GM21529 (cell line): ENCODE results near the gene DHRS4.
"Not testable (repeated sequence)": the region's sequence is repeated elsewhere in the genome, so short reads cannot be mapped to it uniquely, and the experiment has no call there.

Experiments used
- ATAC-seq: cut with Tn5 transposase; IDR thresholded peaks from one replicate; pipeline ENCODE4 v1.9.1; 2021; ENCODE audit not compliant: unreplicated experiment

Gene DHRS4

GRCh38 chr14:23939607-23940326 is 13.8 kb upstream of the DHRS4 start:
- no peak for ATAC-seq

DNA sequence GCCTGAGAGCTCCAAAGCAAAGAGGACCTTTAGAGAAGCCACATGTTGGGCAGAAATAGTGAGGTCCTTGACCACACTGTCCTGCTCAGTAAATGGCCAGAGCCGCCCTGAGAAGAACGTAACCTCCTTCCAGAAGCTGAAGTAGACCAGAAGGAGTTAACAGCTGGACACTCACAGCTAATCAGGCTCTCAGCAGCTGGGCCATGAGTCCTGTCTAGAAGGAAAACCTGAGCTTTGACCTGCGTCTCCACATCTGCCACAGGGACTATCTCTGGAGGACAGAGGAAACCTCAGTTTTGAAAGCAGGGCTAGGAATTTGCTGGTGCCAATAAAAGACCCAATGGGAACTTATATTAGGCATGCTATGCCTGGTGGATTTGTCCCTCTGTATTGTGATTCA is 12.3 kb upstream of the DHRS4 start:
- no peak for ATAC-seq

- ATAC-seq = no peak
These were observed 11.9 kb upstream of the DHRS4 start for GRCh38 chr14:23941669-23942068.

DNA sequence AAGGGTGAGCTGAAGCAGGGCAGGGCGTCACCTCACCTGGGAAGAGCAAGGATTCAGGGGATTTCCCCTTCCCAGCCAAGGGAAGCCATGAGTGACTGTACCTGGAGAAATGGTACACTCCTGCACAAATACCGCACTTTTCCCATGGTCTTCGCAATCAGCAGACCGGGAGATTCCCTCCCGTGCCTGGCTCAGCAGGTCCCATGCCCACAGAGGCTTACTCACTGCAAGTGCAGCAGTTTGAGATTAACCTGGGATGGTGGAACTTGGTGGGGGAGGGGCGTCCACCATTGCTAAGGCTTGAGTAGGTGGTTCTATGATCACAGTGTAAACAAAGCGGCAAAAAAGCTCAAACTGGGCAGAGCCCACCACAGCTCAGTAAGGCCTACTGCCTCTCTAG is 11.0 kb upstream of the DHRS4 start:
- ATAC-seq = no peak

DNA sequence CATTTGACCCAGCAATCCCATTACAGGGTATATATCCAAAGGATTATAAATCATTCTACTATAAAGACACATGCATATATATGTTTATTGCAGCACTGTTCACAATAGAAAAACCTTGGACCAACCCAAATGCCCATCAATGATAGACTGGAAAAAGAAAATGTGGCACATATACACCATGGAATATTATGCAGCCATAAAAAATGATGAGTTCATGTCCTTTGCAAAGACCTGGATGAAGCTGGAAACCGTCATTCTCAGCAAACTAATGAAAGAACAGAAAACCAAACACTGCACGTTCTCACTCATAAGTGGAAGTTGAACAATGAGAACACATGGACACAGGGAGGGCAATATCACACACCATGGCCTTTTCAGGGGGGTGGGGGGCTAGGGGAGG is 4.5 kb upstream of the DHRS4 start:
- not testable (repeated sequence) for ATAC-seq

GRCh38 chr14:23950411-23951135 is 3.0 kb upstream of the DHRS4 start:
- no peak for ATAC-seq

GRCh38 chr14:23951136-23951466 is 2.5 kb upstream of the DHRS4 start:
- not testable (repeated sequence) for ATAC-seq

DNA sequence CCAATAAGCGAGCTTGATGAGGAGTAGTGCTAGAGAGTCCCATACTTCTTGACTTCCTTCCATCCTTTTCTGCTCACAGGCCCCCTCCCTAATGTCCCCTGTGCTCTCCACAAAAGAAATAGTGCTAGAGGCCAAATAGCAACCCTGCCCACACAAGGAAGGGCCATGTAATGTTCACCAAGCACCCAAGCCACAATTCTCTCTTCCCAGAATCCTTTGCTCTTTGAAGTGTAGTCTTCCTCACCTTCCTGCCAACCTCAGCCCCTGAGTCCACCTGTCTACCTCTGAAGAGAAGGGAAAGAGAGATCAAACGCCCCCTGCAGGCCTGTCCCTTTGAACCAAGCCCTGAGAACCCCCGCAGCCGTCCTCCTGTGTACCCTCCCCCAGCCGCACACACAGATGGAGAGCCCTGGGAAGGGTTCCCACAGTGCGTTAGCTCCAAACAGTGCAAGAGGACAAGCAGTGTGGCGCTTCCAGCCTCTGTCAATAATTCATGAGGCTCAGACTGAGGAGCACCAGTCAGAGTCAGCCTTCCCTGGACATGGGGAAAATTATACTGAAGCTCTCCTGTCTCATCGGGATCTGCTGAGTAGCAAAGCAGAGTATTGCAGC is 1.9 kb upstream of the DHRS4 start:
- ATAC-seq = no peak

DNA sequence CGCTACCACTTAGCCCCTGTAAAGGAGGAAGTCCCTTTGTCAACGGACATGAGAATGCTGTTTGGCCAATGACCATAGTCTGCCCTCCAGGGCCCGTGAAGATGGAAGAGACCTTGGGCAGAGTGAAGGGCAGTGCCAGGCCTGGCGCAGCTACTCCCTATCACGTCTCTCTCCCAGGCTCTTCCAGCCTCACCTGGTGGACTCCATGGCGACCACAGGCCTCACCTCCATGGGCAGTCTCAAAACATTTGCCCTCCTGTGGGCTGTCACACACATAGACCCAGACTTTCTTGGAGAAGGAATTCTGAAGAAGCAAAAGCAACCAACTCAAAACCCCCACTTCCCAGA is 480 bp upstream of the DHRS4 start:
- ATAC-seq = peak; percentile 3

- peak; percentile 2 for ATAC-seq
These were observed 677 bp downstream of the DHRS4 start for GRCh38 chr14:23954279-23954614.

GRCh38 chr14:23954965-23955364 is 1.4 kb downstream of the DHRS4 start:
- ATAC-seq = not testable (repeated sequence)

DNA sequence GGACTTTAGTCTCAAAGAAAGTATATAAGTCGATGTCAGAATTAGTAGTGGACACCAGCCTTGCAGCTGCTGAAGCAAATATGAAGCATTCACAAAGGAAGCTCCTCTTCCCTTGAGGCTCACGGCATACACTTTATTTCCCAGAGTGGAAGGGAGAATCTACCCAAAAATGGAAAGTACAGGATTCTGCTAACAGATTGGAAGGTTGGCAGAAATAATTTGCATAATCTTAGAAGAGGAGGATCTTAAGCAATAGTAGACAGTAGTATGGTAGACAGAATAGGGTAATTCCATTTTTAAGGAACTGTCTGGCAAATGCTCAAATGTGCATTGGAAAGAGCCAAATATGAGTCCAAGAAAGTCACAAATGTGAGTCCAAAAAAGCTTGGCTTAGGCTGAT is 2.2 kb downstream of the DHRS4 start:
- ATAC-seq = not testable (repeated sequence)

DNA sequence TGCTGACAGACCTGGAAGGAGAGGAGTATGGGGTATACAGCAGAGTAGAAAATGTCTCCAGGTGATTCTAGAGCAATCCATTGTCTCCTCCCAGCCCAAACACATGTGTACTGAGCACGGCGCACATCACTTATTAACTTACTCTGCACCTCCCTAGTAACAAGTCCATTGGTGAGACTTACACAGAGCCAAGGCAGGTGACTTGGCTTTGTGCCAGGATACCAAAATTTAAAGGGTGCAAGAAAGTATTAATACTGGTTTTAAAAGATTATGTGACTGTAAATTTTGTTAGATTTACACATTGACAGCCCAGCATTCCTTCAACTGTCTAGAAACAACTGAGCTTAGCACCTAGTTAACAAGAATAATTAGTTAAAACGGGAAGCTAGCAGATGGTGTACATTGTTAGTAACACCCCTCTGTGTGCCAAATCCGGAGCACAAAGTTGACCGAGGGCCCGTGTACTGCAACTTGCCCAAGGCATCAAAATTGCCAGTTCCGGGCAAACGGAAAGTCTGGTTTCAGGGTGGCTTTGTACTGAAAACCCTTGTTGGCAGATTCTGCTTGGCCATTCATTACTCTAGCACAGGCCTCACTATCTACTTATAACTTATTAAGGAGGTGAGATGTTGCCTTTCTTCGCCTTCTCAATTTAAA is 4.5 kb downstream of the DHRS4 start:
- ATAC-seq = not testable (repeated sequence)

GRCh38 chr14:23960899-23961298 is 7.3 kb downstream of the DHRS4 start:
- ATAC-seq = not testable (repeated sequence)

DNA sequence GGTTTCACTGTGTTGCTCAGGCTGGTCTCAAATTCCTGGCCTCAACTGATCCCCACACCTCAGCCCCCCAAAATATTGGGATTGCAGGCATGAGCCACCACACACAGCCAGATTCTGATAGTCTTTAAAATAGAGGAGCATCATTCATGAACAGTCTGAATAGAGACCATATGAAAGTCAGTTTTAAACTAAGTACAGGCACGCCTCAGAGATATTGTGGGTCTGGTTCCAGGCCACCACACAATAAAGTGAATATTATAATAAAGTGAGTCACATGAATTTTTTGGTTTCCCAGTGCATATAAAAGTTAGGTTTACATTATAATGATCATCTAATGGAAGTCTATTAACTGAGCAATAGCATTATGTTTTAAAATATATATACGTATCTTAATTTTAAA is 8.1 kb downstream of the DHRS4 start:
- ATAC-seq = not testable (repeated sequence)

GRCh38 chr14:23969130-23969480 is 15.5 kb downstream of the DHRS4 start:
- ATAC-seq = not testable (repeated sequence)

DNA sequence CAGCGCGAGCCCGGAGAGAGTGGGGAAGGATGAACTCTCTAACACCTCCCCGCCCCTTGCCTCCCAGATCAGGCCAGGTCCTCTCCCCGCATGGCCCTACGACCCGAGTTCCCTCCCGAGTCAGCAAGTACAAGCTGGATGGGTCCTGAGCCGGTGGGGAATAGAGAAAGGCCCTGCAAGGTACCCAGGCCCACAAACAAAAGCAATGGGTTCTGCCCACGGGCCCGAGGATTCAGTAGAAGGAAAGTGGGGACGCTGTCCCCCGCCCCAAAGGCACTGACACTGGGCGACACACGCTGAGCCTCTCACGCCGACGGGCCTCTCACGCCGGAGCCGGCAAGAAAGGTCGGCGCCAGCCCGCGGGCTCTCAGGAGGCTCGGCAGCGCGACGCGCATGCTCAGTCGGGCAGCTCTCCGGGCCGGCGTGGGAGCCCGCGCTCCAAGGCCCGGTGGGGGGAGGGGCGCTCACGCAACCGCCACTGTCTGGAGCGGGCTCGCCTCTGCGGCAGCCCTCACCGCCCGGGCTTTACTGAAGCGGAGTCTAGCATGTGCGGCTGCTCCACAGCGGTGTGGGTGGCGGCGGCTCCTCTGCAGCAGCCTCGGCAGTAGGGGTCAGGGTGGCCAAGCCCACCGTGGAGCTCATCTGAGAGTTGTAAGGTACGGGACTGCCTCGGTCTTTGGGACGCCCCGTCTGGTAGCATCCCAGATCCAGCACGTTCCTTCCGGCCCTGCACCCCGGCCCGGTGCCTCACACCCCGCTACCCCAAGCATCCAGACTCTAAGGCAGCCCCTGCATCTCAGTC is 16.1 kb downstream of the DHRS4 start:
- peak; percentile 57 for ATAC-seq

DNA sequence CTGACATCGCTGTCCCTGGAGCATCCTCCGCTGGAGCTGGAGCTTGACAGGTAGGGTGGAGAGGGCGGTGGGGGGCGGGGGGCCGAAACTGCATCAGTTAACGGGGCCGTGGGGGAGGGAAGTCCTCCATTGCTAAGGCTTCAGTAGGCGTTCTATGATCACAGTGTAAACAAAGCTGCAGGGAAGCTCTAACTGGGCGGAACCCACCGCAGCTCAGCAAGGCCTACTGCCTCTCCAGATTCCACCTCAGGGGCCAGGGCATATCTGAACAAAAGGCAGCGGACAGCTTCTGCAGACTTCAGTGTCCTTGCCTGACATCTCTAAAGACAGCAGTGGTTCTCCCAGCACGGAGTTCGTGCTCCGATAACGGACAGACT is 16.7 kb downstream of the DHRS4 start:
- not testable (repeated sequence) for ATAC-seq

GRCh38 chr14:23973178-23973577 is 19.6 kb downstream of the DHRS4 start:
- not testable (repeated sequence) for ATAC-seq

DNA sequence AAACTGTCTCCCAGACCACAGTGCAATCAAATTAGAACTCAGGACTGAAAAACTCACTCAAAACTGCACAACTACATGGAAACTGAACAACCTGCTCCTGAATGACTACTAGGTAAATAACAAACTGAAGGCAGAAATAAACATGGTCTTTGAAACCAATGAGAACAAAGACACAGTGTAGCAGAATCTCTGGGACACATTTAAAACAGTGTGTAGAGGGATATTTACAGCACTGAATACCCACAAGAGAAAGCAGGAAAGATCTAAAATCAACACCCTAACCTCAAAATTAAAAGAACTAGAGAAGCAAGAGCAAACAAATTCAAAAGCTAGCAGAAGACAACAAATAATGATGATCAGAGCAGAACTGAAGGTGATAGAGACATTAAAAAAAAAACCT is 20.5 kb downstream of the DHRS4 start:
- ATAC-seq = not testable (repeated sequence)

- not testable (repeated sequence) for ATAC-seq
These were observed 23.6 kb downstream of the DHRS4 start for GRCh38 chr14:23977208-23977607.
